Aorta (tissue), 5 donors: Measurements from ENCODE around the gene CRAMP1. TPM values are rescaled to one million over a fixed set of nuclear protein-coding genes. Genes with fewer than 3 reads are reported as not detected.
"Not testable (repeated sequence)": the region's sequence is repeated elsewhere in the genome, so short reads cannot be mapped to it uniquely, and the experiment has no call there.

Source experiments
- ATAC-seq: fragments of 200-7000 bp; cut with Tn5 transposase; one replicate; pipeline ENCODE4 v1.9.1; 2022; ENCODE audit warnings: moderate library complexity; ENCODE audit not compliant: low FRiP score
- DNase-seq, 2 donors: peaks; one replicate each; pipeline ENCODE4 v3.0.0-alpha.2; 2020
- H3K27ac ChIP-seq, 2 donors: one replicate each; pipeline ENCODE4 v1.5.1; 2013; ENCODE audit warnings: low read length in 2 of 2, mild to moderate bottlenecking in 2 of 2, moderate library complexity in 2 of 2, control low read depth in 1 of 2, inconsistent platforms in 1 of 2, low read depth in 1 of 2
- H3K27me3 ChIP-seq, 2 donors: one replicate each; pipeline ENCODE4 v1.6.1; 2013; ENCODE audit warnings: control low read depth in 1 of 2, low read length in 1 of 2, mild to moderate bottlenecking in 1 of 2, moderate library complexity in 1 of 2; ENCODE audit not compliant: insufficient read depth in 2 of 2, control insufficient read depth in 1 of 2
- H3K36me3 ChIP-seq, 2 donors: one replicate each; pipeline ENCODE4 v1.6.1; 2013; ENCODE audit warnings: control low read depth in 1 of 2, low read length in 1 of 2, mild to moderate bottlenecking in 1 of 2; ENCODE audit not compliant: insufficient read depth in 2 of 2, control insufficient read depth in 1 of 2
- H3K4me1 ChIP-seq, 2 donors: one replicate each; pipeline ENCODE4 v1.6.1; 2013; ENCODE audit warnings: low read length in 2 of 2, control low read depth in 1 of 2, mild to moderate bottlenecking in 1 of 2, moderate library complexity in 1 of 2; ENCODE audit not compliant: insufficient read depth in 2 of 2, control insufficient read depth in 1 of 2
- H3K4me3 ChIP-seq, 2 donors: one replicate each; pipeline ENCODE4 v1.5.1; 2013; ENCODE audit warnings: low read length in 2 of 2, control low read depth in 1 of 2, mild to moderate bottlenecking in 1 of 2
- H3K9me3 ChIP-seq: one replicate; pipeline ENCODE4 v1.6.1; 2013; ENCODE audit warnings: mild to moderate bottlenecking, low read length; ENCODE audit not compliant: control insufficient read depth
- WGBS, 2 donors: extraction: QIAGEN DNeasy Blood & Tissue Kit; methylation state at CpG; one replicate each; pipeline ENCODE4 v1.1.7; 2013; 5-methylcytosine and 5-hydroxymethylcytosine counted together
- intact Hi-C, 2 donors: fragments of 100-400 bp; cut with DNase I; formaldehyde crosslinking; loops; one replicate each; pipeline versions ENCODE4 v1.14.2 to v1.15.0; 2022
- polyA plus RNA-seq, 2 donors: library from polyadenylated mRNA; stranded (reverse); fragments of 200-250 nt; gene quantifications; one replicate each; pipeline ENCODE4 v1.2.3, GENCODE V29; 2013
- total RNA-seq, 2 donors: library from RNA; stranded (reverse); fragmentation: NEBNext Ultra II Directional; extraction: Animal tissue kit (Norgen Biotek cat#: 25700); gene quantifications; one replicate each; pipeline ENCODE4 v1.2.1, GENCODE V29; 2021
- donor health status: healthy with polysubstance abuse.
- donor health status: Bipolar disorder and iron deficiency.
- donor health status: DM: no; HTN: no; CAD: no.
- donor health status: DM: no; HTN: no; CAD: no.
- donor health status: DM: yes; HTN: yes; CAD: no.

The CRAMP1 gene
- total and polyA plus RNA-seq, 4 donors: 2.3 to 24.2 (median 14.4) TPM

GRCh38 chr16:1590930-1591705 is 21.0 kb upstream of the CRAMP1 start:
- 94% methylated on average over 23 of the region's 23 CpGs for WGBS, 2 donors
- Histone ChIP-seq H3K4me3 (no peak overlapping the region), H3K27me3 (no peaks in the 10 kb centered on the region), H3K9me3 (no peaks in the 10 kb centered on the region), H3K27ac (no peak overlapping the region), H3K36me3 (peaks cover 0 to 2% of the 10 kb centered on the region in 2 donors), H3K4me1 (no peaks in the 10 kb centered on the region)
- DNase-seq (no peak), ATAC-seq (no peak)
- intact Hi-C loops: no loop called here

DNA sequence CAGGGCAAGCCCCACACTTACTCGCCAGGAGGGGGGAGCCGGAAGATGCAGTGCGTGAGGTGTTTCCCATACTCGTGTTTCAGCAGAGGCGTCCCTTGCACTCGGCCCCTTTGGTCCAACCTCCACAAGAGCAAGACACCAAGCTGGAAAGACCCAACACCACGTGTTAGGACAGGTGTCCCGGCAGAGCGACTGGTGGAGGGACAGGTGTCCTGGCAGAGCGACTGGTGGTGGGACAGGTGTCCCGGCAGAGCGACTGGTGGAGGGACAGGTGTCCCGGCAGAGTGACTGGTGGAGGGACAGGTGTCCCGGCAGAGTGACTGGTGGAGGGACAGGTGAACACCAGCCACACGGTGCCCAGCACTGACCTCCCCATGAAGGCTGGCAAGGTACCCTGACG is 19.7 kb upstream of the CRAMP1 start:
- Histone ChIP-seq H3K27ac (no peak overlapping the region), H3K36me3 (no peaks in the 10 kb centered on the region), H3K4me3 (no peak overlapping the region), H3K9me3 (no peaks in the 10 kb centered on the region), H3K4me1 (no peaks in the 10 kb centered on the region), H3K27me3 (no peaks in the 10 kb centered on the region)
- no peak for DNase-seq
- 92% methylated on average over 16 of the region's 16 CpGs for WGBS, 2 donors
- intact Hi-C loops: no loop called here
- ATAC-seq: no peak

DNA sequence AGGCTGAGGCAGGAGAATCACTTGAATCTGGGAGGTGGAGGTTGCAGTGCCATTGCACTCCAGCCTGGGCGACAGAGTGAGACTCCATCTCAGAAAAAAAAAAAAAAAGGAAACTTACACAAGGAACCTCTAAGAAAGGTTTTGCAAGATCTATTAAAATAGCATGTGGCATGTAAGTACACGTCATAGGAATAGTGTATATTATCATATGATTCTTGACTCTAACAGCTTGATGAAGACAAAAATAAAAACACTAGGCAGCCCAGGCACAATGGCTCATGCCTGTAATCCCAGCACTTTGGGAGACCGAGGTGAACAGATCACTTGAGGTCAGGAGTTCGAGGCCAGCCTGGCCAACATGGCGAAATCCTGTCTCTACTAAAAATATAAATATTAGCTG is 16.6 kb upstream of the CRAMP1 start:
- 82 to 91% methylated on average over 5 of the region's 5 CpGs for WGBS, 2 donors
- H3K4me1 ChIP-seq, intact Hi-C loops, DNase-seq, H3K27ac ChIP-seq, H3K9me3 ChIP-seq, H3K27me3 ChIP-seq, H3K36me3 ChIP-seq, ATAC-seq, H3K4me3 ChIP-seq: not testable (repeated sequence)

DNA sequence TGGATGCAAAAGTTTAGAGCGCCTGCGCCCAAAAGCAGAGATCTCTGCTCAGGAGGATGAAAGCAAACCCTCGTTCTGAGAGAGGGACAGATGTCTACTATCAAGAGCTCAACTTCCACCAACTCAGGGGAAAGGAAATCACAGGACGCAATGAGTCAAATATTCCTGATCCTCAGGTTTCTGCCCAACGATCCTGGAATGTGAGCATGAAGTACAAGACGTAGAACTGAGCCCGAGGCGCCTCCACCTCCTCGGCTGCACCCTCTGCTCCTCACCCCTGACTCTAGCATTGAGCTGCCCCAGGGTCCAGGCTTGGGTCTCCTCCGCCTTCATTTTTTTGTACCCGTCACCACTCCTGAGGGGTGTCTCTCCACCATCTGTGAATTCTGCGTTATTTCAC is 15.6 kb upstream of the CRAMP1 start:
- intact Hi-C loops: no loop called here
- H3K36me3 ChIP-seq: no peaks in the 10 kb centered on the region
- DNase-seq: no peak
- H3K4me3 ChIP-seq: no peak overlapping the region
- H3K27me3 ChIP-seq: no peaks in the 10 kb centered on the region
- H3K9me3 ChIP-seq: no peaks in the 10 kb centered on the region
- no peak overlapping the region for H3K27ac ChIP-seq
- H3K4me1 ChIP-seq: no peaks in the 10 kb centered on the region
- 90 to 94% methylated on average over 12 of the region's 12 CpGs for WGBS, 2 donors
- ATAC-seq: no peak

DNA sequence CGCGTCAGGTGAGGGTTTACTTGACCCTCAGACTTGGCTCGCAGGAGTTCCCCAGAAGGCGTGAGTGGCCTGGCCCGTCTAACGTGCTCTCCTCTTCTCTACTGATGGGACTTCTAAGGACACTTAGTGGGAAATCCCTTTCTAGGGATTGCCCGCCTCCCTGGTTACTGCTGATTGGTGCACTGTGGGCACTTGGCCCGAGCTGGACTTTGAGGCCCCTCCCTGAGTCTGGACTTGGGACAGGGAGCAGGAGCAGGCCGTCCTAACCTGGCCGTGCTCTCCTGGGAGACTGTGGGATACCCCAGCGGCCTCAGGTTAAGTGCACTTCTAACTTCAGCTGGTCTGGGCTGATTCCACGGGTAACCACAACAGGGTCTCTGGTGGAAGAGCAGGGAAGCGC is 15.0 kb upstream of the CRAMP1 start:
- no peak for DNase-seq
- no peak for ATAC-seq
- WGBS, 2 donors: 85 to 88% methylated on average over 13 of the region's 13 CpGs
- Histone ChIP-seq H3K9me3 (no peaks in the 10 kb centered on the region), H3K27ac (no peak overlapping the region), H3K4me3 (no peak overlapping the region), H3K27me3 (no peaks in the 10 kb centered on the region), H3K4me1 (no peaks in the 10 kb centered on the region), H3K36me3 (no peaks in the 10 kb centered on the region)
- intact Hi-C loops: no loop called here

GRCh38 chr16:1601031-1601430 is 11.1 kb upstream of the CRAMP1 start:
- H3K9me3 ChIP-seq: no peaks in the 10 kb centered on the region
- intact Hi-C loops: loop anchor here in 1 of 2 donors (10.0 kb wide), 1 partner anchor 106 kb away; the partner anchor contains the start of gene TELO2
- H3K4me1 ChIP-seq: no peaks in the 10 kb centered on the region
- H3K4me3 ChIP-seq: no peak overlapping the region
- no peak overlapping the region for H3K27ac ChIP-seq
- WGBS, 2 donors: 82 to 87% methylated on average over 7 of the region's 7 CpGs
- ATAC-seq (no peak), DNase-seq (no peak)
- H3K27me3 ChIP-seq: no peaks in the 10 kb centered on the region
- no peaks in the 10 kb centered on the region for H3K36me3 ChIP-seq

- no peak overlapping the region for H3K4me3 ChIP-seq
- H3K9me3 ChIP-seq: no peaks in the 10 kb centered on the region
- no peaks in the 10 kb centered on the region for H3K27me3 ChIP-seq
- DNase-seq (no peak), ATAC-seq (no peak)
- no peaks in the 10 kb centered on the region for H3K4me1 ChIP-seq
- 96 to 97% methylated on average over 6 of the region's 6 CpGs for WGBS, 2 donors
- intact Hi-C loops: loop anchor here in 1 of 2 donors (10.0 kb wide), 1 partner anchor 107 kb away; the partner anchor contains the start of gene TELO2
- no peak overlapping the region for H3K27ac ChIP-seq
- no peaks in the 10 kb centered on the region for H3K36me3 ChIP-seq
Observed at GRCh38 chr16:1601489-1601888, 10.7 kb upstream of the CRAMP1 start.

GRCh38 chr16:1602285-1602684 is 9.9 kb upstream of the CRAMP1 start:
- intact Hi-C loops: loop anchor here in 1 of 2 donors (10.0 kb wide), 1 partner anchor 107 kb away; the partner anchor contains the start of gene TELO2
- 88 to 91% methylated on average over 20 of the region's 20 CpGs for WGBS, 2 donors
- H3K4me3 ChIP-seq: no peak overlapping the region
- no peak overlapping the region for H3K27ac ChIP-seq
- no peaks in the 10 kb centered on the region for H3K9me3 ChIP-seq
- no peaks in the 10 kb centered on the region for H3K27me3 ChIP-seq
- no peak for ATAC-seq
- H3K4me1 ChIP-seq: no peaks in the 10 kb centered on the region
- no peaks in the 10 kb centered on the region for H3K36me3 ChIP-seq
- no peak for DNase-seq

- Histone ChIP-seq H3K9me3 (no peaks in the 10 kb centered on the region), H3K4me1 (no peaks in the 10 kb centered on the region), H3K27me3 (no peaks in the 10 kb centered on the region), H3K4me3 (no peak overlapping the region), H3K27ac (no peak overlapping the region), H3K36me3 (no peaks in the 10 kb centered on the region)
- no peak for ATAC-seq
- intact Hi-C loops: loop anchor here in 1 of 2 donors (10.0 kb wide), 1 partner anchor 112 kb away; the partner anchor contains the start of gene TELO2
- WGBS, 2 donors: 92 to 93% methylated on average over 10 of the region's 10 CpGs
- no peak for DNase-seq
Observed at GRCh38 chr16:1606774-1607173, 5.4 kb upstream of the CRAMP1 start.
